RWPE1 (cell line): Measurements from ENCODE around the gene ARHGAP24.

Experiments used
- CTCF ChIA-PET: fragments of 350-600 bp; sonication (Branson Sonifier 250); formaldehyde crosslinking; extraction: SDS; loops from one replicate; lab custom pipeline; 2021; lab: Yijun Ruan, JAX
- POLR2A ChIA-PET: fragments of 400-600 bp; formaldehyde crosslinking; extraction: SDS; loops from one replicate; lab custom pipeline; 2020; ENCODE audit warnings: antibody characterized with exemption; ENCODE audit not compliant: low non-redundant PET; lab: Yijun Ruan, JAX
- DNase-seq: peaks from one replicate; pipeline ENCODE4 v3.0.0; 2012; ENCODE audit warnings: low spot score
- H3K27ac ChIP-seq: fragments of 450-650 bp; 2 replicates; pipeline ENCODE4 v1.5.1; 2017
- CTCF ChIP-seq: fragments of 450-650 bp; conservative IDR thresholded peaks from 2 replicates; pipeline ENCODE4 v1.5.1; 2017; ENCODE audit warnings: low read depth, mild to moderate bottlenecking

The ARHGAP24 gene

GRCh38 chr4:85520765-85521749 is 46.1 kb downstream of the ARHGAP24 start:
- ChIA-PET CTCF (no interaction called here), POLR2A (no interaction called here)
- H3K27ac ChIP-seq = no peak overlapping the region
- TF ChIP-seq CTCF = no peak
- DNase-seq = no peak

- DNase-seq = no peak
- POLR2A ChIA-PET = no interaction called here
- CTCF ChIA-PET = no interaction called here
- TF ChIP-seq CTCF = no peak
- H3K27ac ChIP-seq = no peak overlapping the region
These were observed 47.3 kb downstream of the ARHGAP24 start for GRCh38 chr4:85522277-85522676.

- no peak for TF ChIP-seq CTCF
- ChIA-PET POLR2A (no interaction called here), CTCF (no interaction called here)
- H3K27ac ChIP-seq = no peak overlapping the region
- DNase-seq = no peak
These were observed 47.9 kb downstream of the ARHGAP24 start for GRCh38 chr4:85522836-85523235.

- no peak overlapping the region for H3K27ac ChIP-seq
- POLR2A ChIA-PET = no interaction called here
- no peak for DNase-seq
- no peak for TF ChIP-seq CTCF
- CTCF ChIA-PET = no interaction called here
These were observed 52.9 kb downstream of the ARHGAP24 start for GRCh38 chr4:85527815-85528214.

GRCh38 chr4:85531560-85532341 is 56.8 kb downstream of the ARHGAP24 start:
- CTCF ChIA-PET = no interaction called here
- no peak for DNase-seq
- no peak overlapping the region for H3K27ac ChIP-seq
- no peak for TF ChIP-seq CTCF
- POLR2A ChIA-PET = no interaction called here

GRCh38 chr4:85534120-85534519 is 59.2 kb downstream of the ARHGAP24 start:
- POLR2A ChIA-PET = no interaction called here

More at GRCh38 chr4:85534120-85534519, 59.2 kb downstream of the ARHGAP24 start:
- DNase-seq = no peak
- no peak overlapping the region for H3K27ac ChIP-seq
- CTCF ChIA-PET = no interaction called here
- TF ChIP-seq CTCF = no peak
